Activated CD8-positive, alpha-beta memory T cell treated with anti-CD3 and anti-CD28 coated beads, Interleukin-2, amount 10 ng/mL, durations not matched to agents 7 days and 5 days (primary cell): ENCODE data around the gene HECTD4. TPM values are rescaled to one million over a fixed set of nuclear protein-coding genes. Genes with fewer than 3 reads are reported as not detected.

Source experiments
- ATAC-seq: fragments of 150-1000 bp; cut with Tn5 transposase; one replicate; pipeline ENCODE4 v1.10.0; 2021; ENCODE audit warnings: moderate library complexity
- CTCF ChIA-PET: fragments of 350-600 bp; sonication (Branson Sonifier 250); formaldehyde crosslinking; loops from one replicate; lab custom pipeline; 2021; ENCODE audit warnings: antibody characterized with exemption; lab: Charles Lee
- DNase-seq: peaks from one replicate; pipeline ENCODE4 v3.0.0-alpha.2; 2020
- H3K27ac Mint-ChIP-seq: one replicate; pipeline ENCODE4 v1.8.0; 2021; ENCODE audit warnings: mild to moderate bottlenecking, mixed read lengths
- H3K27me3 Mint-ChIP-seq: one replicate; pipeline ENCODE4 v1.8.0; 2021; ENCODE audit warnings: mixed read lengths
- H3K36me3 Mint-ChIP-seq: one replicate; pipeline ENCODE4 v1.8.0; 2021; ENCODE audit warnings: mild to moderate bottlenecking, mixed read lengths
- H3K4me1 Mint-ChIP-seq: one replicate; pipeline ENCODE4 v1.8.0; 2021; ENCODE audit warnings: mixed read lengths
- H3K4me3 Mint-ChIP-seq: one replicate; pipeline ENCODE4 v1.8.0; 2021; ENCODE audit warnings: mild to moderate bottlenecking, moderate library complexity, mixed read lengths
- H3K9me3 Mint-ChIP-seq: one replicate; pipeline ENCODE4 v1.8.0; 2022; ENCODE audit warnings: low read depth, mixed read lengths
- total RNA-seq, 2 experiments: library from RNA; stranded (reverse); gene quantifications; one replicate each; pipeline ENCODE4 v1.2.3, GENCODE V29; 2021

Gene HECTD4, protein sequence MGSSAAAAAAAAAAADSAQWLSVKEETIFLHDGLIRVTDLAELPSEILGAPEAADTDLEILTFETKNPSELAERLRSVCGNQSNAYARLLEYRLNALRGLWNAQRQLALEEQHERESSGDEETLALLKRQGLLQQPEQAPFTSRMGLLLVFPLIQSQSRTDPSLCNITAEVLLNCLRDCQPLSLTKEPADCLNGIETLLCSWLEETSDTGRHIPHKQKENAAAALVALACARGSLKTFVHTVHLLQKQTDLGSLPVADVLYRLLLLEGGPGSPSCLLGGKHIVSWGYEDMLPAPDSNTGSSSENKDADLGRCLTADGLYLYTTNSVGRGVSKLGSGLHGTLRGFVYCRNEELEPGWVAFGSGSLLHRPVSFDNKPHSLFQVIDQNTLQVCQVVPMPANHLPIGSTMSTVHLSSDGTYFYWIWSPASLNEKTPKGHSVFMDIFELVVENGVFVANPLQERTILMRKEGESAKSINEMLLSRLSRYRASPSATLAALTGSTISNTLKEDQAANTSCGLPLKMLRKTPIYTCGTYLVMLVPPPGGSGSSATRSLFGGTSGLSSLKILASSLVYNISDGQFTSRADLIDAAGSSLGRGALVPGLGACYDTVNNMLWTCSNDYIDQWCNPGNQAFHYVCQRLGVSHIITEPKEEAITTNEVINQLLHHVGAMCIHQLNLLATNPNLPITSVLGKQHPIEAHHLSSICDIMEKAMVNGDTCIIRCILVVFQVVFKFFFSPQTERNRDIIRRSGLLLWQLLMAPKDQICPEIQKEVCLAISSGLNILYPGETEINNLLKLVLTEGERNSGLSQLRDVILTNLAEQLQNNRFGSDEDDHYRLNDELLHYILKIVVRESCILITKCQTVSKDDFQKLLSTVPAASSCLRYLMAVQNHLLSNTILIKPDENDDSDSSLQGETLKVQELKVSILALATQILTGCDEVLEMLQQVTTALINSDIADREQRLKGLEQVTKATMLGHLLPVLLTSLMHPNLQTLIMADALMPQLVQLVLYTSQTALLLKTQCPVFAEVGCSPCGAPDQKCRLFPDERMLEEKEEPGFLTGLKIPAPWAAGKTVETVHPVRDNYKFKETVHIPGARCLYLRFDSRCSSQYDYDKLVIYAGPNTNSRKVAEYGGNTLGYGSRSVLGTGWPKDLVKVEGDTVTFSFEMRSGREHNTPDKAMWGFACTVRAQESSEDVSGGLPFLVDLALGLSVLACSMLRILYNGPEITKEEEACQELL (N-terminal part only)
- 10 to 100 TPM; 49.3 to 55.4 TPM for total RNA-seq

GRCh38 chr12:112381883-112382796 lies at the start of gene HECTD4:
Gene HECTD4 (minus strand): TSS chr12:112382431. CDS start chr12:112382128, 303 bp downstream.
- Mint-ChIP-seq H3K36me3 (no peaks in the 10 kb centered on the region), H3K4me1 (peaks cover 27% of the 10 kb centered on the region), H3K9me3 (no peaks in the 10 kb centered on the region), H3K4me3 (peak within 1 kb of the TSS; percentile 81), H3K27me3 (no peaks in the 10 kb centered on the region), H3K27ac (peak within 1 kb of the TSS; percentile 84)
- ATAC-seq = peak; percentile 98
- DNase-seq = peak; percentile 96
- CTCF ChIA-PET = interaction anchor here (0.6 to 2.3 kb wide), 3 partner anchors 11 to 437 kb away, joined by 3 to 13 read pairs (median 3); no protein-coding TSS in a partner anchor

GRCh38 chr12:112431965-112432364 lies 49.7 kb upstream of the HECTD4 start:
- H3K4me1 Mint-ChIP-seq = peaks cover 22% of the 10 kb centered on the region
- no peaks in the 10 kb centered on the region for H3K27me3 Mint-ChIP-seq
- CTCF ChIA-PET = no interaction called here
- H3K4me3 Mint-ChIP-seq = no peak overlapping the region
- H3K36me3 Mint-ChIP-seq = peaks cover 21% of the 10 kb centered on the region
- DNase-seq (no peak), ATAC-seq (no peak)
- no peak overlapping the region for H3K27ac Mint-ChIP-seq
- H3K9me3 Mint-ChIP-seq = no peaks in the 10 kb centered on the region

- Mint-ChIP-seq H3K9me3 (no peaks in the 10 kb centered on the region), H3K27ac (no peak overlapping the region), H3K4me1 (peaks cover 22% of the 10 kb centered on the region), H3K27me3 (no peaks in the 10 kb centered on the region), H3K4me3 (no peak overlapping the region), H3K36me3 (peaks cover 26% of the 10 kb centered on the region)
- CTCF ChIA-PET = no interaction called here
- no peak for DNase-seq
- ATAC-seq = no peak
Observed at GRCh38 chr12:112430929-112431328, 48.7 kb upstream of the HECTD4 start.

- Mint-ChIP-seq H3K4me3 (no peak overlapping the region), H3K9me3 (no peaks in the 10 kb centered on the region), H3K36me3 (peaks cover 35% of the 10 kb centered on the region), H3K27me3 (no peaks in the 10 kb centered on the region), H3K27ac (no peak overlapping the region), H3K4me1 (peaks cover 34% of the 10 kb centered on the region)
- no peak for DNase-seq
- CTCF ChIA-PET = no interaction called here
- no peak for ATAC-seq
Observed at GRCh38 chr12:112427760-112428159, 45.5 kb upstream of the HECTD4 start.

DNA sequence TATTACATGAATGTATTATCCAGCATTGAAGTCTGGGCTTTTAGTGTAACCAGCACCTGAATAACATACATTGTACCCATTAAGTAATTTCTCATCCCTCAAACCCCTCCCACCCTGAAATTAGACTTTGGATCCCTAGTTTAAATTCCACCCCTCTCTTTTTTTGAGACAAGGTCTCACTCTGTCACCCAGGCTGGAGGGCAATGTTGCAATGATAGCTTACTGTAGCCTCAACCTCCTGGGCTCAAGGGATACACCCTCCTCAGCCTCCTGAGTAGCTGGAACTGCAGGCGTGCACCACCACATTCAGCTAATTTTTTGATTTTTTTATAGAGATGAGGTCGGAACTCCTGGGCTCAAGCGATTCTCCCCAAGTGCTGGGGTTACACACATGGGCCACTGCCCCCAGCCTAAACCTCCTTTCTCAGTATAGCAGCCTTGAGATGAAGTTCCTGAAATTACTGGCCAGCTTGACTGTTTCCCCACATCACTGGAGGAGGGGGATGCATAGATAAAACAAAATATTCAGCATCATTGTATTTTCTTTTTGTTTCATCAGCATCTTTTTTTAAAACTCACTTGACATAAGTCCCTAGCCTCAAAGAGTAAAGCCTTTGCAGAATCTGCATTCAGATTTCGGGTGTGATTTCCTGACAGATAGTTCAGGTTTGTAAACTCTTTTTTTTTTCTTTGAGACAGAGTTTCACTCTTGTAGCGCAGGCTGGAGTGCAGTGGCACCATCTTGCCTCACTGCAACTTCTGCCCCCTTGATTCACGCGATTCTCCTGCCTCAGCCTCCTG lies 43.6 kb upstream of the HECTD4 start:
- H3K9me3 Mint-ChIP-seq = no peaks in the 10 kb centered on the region
- no peaks in the 10 kb centered on the region for H3K27me3 Mint-ChIP-seq
- H3K27ac Mint-ChIP-seq = peak overlapping the region; percentile 52
- peaks cover 27% of the 10 kb centered on the region for H3K36me3 Mint-ChIP-seq
- ATAC-seq (no peak), DNase-seq (no peak)
- CTCF ChIA-PET = no interaction called here
- H3K4me1 Mint-ChIP-seq = peaks cover 37% of the 10 kb centered on the region
- H3K4me3 Mint-ChIP-seq = no peak overlapping the region

GRCh38 chr12:112424126-112424525 lies 41.9 kb upstream of the HECTD4 start:
- CTCF ChIA-PET = interaction anchor here (0.7 kb wide), 2 partner anchors 37 to 57 kb away, joined by 3 to 4 read pairs; no protein-coding TSS in a partner anchor
- Mint-ChIP-seq H3K4me3 (no peak overlapping the region), H3K9me3 (no peaks in the 10 kb centered on the region), H3K27me3 (no peaks in the 10 kb centered on the region), H3K4me1 (peaks cover 43% of the 10 kb centered on the region), H3K27ac (no peak overlapping the region), H3K36me3 (peaks cover 27% of the 10 kb centered on the region)
- no peak for DNase-seq
- no peak for ATAC-seq

DNA sequence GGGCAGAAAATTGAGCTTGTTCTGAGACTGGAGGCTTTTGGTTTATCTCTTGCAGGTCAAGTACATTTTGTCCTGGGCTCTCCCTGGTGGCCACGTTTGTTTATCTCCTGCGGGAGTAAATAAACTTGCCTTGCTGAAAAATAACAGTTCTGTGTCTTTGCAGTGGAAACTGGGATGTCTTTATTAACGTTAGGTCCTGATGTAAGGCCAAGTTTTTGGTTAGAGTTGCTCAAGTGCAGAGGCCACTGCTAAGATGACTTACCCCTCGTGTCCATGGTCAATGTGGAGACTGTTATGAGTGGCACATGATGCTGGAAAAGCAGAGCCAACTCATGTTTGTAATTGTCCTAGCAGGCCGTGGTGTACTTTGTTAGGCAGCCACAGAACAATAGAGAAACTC lies 40.3 kb upstream of the HECTD4 start:
- Mint-ChIP-seq H3K27me3 (no peaks in the 10 kb centered on the region), H3K9me3 (no peaks in the 10 kb centered on the region), H3K27ac (no peak overlapping the region), H3K4me1 (peaks cover 45% of the 10 kb centered on the region), H3K36me3 (peaks cover 18% of the 10 kb centered on the region), H3K4me3 (no peak overlapping the region)
- DNase-seq (no peak), ATAC-seq (no peak)
- CTCF ChIA-PET = no interaction called here

DNA sequence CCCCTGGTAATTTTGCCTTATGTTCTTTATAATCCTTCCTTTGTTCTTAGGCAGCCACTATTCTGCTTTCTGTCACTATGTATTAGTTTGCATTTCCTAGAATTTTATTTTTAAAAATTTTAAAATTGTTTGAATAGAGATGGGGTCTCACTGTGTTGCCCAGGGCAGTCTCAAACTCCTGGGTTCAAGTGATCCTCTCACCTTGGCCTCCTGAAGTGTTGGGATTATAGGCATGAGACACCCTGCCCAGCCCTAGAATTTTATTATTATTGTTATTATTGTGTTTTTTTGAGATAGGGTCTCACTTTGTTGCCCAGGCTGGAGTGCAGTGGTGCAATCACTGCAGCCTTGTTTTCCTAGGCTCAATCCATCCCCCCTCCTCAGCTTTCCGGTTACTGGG lies 39.1 kb upstream of the HECTD4 start:
- Mint-ChIP-seq H3K27ac (no peak overlapping the region), H3K9me3 (no peaks in the 10 kb centered on the region), H3K36me3 (peaks cover 16% of the 10 kb centered on the region), H3K4me3 (no peak overlapping the region), H3K4me1 (peaks cover 50% of the 10 kb centered on the region), H3K27me3 (no peaks in the 10 kb centered on the region)
- CTCF ChIA-PET = no interaction called here
- no peak for ATAC-seq
- DNase-seq = no peak

- CTCF ChIA-PET = interaction anchor here (1.6 kb wide), 1 partner anchor 10 kb away, joined by 6 read pairs; no protein-coding TSS in a partner anchor
- Mint-ChIP-seq H3K36me3 (peaks cover 12% of the 10 kb centered on the region), H3K4me1 (peaks cover 48% of the 10 kb centered on the region), H3K9me3 (no peaks in the 10 kb centered on the region), H3K4me3 (peak overlapping the region; percentile 90), H3K27me3 (no peaks in the 10 kb centered on the region), H3K27ac (peak overlapping the region; percentile 33)
- no peak for ATAC-seq
- DNase-seq = no peak
Observed at GRCh38 chr12:112420740-112421139, 38.5 kb upstream of the HECTD4 start.

- Mint-ChIP-seq H3K9me3 (no peaks in the 10 kb centered on the region), H3K27me3 (no peaks in the 10 kb centered on the region), H3K4me1 (peaks cover 45% of the 10 kb centered on the region), H3K4me3 (peak overlapping the region; percentile 90), H3K36me3 (peaks cover 7% of the 10 kb centered on the region), H3K27ac (peak overlapping the region; percentile 85)
- peak; percentile 55 for DNase-seq
- ATAC-seq = peak; percentile 62
- CTCF ChIA-PET = interaction anchor here (0.7 to 1.7 kb wide), 3 partner anchors 8 to 294 kb away, joined by 4 to 6 read pairs (median 5); partner anchors contain the start of gene TRAFD1
Observed at GRCh38 chr12:112419297-112420133, 37.3 kb upstream of the HECTD4 start.
